Activated T-cell treated with anti-CD3 and anti-CD28 coated beads for 24 hours (primary cell): ENCODE data around the gene TENM4.

Experiments used
- DNase-seq: peaks from one replicate; pipeline ENCODE4 v3.0.0-alpha.2; 2020; ENCODE audit warnings: low read depth

Gene TENM4

GRCh38 chr11:79440571-79441460, at the start of gene TENM4:
Gene TENM4 (minus strand): TSS chr11:79441030. CDS start chr11:79069944, 371,086 bp downstream.
- DNase-seq: no peak

GRCh38 chr11:79488286-79488685, 47.5 kb upstream of the TENM4 start:
- DNase-seq: no peak

GRCh38 chr11:79487412-79487811, 46.6 kb upstream of the TENM4 start:
- no peak for DNase-seq

GRCh38 chr11:79486242-79486984, 45.6 kb upstream of the TENM4 start:
- DNase-seq: no peak

GRCh38 chr11:79485694-79486093, 44.9 kb upstream of the TENM4 start:
- no peak for DNase-seq

GRCh38 chr11:79484872-79485271, 44.0 kb upstream of the TENM4 start:
- no peak for DNase-seq

DNA sequence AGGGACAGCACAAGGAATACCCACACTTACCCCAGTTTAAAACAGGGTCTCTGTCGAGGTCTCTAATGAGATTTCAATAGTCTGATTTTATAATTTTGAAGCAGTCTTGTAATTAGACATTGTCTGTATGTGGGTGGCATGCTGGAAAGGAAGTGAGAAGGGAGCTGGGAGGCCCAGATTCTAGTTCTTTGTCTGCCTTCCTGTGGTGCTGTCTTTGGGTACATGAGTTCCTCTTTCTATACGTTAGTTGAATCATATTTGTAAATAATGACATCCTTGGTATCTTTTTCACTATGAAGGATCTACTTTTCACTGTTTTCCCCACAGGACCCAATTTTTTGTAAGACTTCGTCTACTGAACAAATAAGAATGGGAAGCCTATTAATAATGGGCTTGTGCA, 42.0 kb upstream of the TENM4 start:
- DNase-seq: no peak

- no peak for DNase-seq
Observed at GRCh38 chr11:79481795-79482194, 41.0 kb upstream of the TENM4 start.

DNA sequence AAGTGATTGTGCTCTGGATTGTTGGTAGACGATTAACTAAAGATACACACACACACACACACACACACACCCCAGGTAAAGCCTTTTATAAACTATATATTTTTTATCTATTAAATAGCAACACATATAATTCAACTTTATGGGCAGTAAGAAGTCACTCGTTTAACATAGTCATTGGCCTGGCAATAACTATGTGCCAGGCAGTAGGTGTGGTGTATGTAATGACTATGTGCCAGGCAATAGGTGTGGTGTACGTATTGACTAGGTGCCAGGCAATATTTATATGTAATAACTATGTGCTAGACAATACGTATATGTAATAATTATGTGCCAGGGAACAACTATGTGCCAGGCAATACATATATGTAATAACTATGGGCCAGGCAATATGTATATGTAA, 40.0 kb upstream of the TENM4 start:
- DNase-seq: no peak

DNA sequence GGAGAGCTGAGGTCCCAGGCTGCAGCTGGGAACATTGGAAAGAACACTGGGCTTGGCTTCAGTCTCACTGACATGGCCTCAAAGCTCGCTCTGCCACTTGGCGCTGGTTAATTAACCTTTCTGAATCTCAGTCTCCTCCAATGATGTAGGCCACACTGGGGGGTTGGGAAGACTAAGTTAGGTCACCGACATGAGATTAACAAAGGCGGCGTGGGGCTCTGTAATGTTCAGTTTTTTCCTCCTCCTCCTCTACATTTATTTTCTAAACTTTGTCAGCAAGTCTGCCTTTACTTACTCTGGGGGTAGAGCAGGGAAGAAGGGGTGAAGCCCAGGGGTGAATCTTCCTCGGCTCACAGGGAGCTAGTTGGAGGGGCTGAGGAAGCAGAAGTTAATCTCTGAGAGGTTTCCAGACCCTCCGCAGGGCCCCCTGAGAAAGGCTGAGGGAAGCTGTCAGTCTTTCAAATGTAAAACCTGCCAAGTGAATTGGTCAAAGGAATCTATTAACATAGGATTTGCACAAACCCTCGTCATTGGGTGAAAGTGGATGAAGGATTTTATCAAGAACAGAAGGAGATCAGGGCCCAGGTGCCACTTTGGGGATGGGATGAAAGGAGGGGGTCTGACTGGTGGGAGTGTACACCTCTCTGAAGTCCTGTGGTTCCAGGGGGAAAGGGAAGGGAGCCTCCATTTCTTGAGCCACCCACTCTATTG, 32.1 kb upstream of the TENM4 start:
- no peak for DNase-seq

DNA sequence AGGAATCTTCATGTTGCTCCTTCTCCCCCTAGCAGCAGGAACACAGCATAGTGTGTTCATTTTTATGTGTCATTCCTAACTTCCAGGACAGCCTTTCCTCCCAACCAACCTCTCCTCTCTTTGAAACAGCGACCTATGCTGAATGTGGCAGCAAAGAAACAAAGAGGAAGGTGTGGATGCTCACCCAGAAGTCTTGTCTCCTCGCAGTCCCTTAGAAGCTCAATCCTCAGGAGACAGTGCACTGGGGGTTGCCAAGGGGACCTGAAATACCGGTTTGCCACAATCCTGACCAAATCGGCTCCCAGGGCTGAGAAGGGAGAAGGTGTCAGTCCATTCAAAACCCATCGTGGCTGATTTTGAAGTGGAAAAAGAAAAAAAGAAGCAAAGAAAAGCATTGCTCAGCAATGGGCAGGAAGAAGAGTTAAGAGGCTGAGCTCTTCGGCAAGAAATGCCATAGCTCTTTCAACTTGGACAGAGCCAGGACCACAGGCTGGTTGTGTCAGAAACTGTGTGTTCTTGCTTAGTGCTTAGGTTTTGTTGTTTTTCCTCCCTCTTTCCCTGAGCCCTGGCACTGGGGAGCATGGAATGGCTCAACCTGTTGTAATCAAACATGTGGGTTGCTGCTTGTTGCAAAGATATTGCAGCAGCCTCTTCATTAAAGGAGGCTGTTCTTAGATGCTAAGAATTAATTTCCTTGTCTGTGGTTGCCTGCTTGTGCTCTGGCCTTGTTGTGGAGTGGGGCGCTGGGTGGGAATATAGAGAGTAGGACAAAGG, 30.4 kb upstream of the TENM4 start:
- no peak for DNase-seq

DNA sequence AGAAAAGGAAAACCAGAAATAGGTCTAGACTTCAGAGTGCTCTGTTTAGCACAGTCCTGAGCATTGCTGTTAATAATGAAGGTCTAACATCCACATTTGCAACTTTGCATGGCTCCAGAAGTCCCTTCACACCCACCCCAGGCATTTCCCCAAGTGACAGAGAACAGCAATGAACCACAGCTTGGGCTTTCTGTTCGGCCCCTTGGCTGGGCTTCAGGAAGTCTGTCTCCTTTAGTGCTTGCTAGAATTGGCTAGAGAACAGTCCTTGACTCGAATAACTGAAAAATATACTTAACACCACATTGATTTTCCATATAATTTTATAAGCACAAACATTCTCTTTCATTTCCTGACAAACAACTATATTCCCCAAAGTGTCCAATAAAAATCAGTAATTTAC, 29.3 kb upstream of the TENM4 start:
- DNase-seq: no peak

DNA sequence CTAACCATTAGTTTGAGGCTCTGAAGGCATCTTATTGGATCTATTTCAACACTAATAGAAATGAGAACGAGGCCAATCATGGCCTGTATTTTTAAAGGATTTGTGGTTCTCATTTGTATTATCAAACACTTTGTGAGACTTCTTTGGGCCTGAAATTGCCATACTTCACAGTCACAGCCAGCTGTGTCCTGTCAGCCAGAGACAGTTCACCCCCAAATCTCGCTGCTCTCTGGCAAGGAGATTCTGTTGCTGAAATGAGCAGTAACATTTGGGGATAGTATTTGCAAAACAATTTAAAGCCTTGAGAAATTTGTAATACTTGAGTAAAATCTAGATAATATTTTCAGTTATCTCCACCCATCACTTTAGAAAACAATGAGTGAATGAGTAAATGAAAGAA, 26.9 kb upstream of the TENM4 start:
- no peak for DNase-seq

DNA sequence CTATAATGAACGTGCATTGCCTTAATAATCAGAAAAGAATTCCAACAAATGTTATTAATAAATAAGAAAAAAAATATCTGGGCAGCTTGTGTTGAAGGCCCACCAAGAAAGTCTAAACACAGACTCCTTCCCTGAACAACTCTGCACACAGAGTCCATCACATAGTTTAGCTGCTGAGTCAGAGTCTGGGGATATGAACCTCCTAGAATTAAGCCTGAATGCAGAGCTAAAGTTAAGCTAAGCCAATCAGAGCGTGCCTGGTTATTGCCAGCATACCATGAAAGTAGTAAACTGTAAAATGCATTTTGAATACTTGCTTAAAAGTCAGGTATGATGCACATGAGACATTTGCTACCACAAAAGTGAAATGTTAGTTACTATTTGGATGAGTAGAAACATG, 25.6 kb upstream of the TENM4 start:
- no peak for DNase-seq

DNA sequence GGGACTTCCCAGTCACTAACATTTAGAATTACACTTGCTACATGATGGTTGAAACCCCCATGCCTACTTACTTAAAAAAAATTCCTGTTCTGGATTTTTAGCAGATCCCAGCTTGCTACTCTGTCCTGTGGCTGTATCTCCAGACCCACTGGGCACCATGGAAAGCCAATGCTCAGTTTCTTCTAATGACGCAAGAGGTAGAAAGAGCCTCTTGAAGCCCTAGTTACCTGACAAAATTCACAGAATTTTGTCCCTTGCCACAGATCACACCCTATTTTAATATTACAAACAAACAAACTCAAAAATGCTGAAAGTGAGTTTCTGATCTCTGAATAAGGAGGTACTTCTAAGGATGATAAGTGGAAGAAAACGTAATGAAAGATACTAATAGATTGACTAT, 24.3 kb upstream of the TENM4 start:
- DNase-seq: no peak

DNA sequence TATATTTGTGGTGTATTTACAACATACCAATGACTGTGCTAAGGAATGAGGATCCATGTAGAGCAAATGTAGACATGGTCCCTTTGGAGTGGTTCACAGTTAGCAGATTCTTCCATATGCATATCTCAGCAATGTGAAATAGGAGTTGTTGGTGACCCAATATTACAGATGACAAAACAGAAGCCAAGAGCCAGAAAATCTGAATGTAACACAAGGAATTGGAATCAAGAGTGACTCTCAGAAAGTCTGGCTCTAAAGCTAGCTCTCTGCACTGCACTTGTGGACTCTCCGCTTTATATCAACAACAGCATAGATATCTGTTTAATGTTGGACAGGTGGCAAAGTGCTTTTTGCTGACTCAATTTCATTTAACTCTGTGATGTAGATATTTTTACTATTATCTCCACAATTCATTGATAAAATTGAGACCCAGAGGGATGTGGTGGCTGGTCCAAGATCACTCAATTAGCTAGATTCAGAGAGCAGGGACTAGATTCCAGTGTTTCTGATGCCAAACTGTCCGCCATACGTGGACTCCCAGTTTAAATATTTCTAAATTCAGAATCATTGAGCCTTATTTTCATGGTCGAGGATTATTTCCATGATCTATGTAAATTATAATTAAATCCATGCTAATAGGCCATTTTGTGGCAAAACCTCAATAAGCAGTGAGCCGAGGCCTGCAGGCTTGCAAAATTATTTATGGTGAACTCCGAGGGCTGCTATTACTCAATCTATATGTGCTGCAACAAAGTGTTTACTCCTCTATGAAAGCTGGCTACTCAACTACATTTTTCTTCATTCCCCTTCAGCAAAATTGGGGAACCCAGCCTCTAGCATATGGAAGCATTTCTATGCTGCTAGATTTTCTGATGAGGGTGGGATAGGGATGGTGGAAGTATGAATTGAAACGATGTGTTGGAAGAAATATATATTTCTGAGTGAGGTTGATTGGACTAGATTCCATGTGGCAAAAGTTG, 21.1 kb upstream of the TENM4 start:
- DNase-seq: no peak

DNA sequence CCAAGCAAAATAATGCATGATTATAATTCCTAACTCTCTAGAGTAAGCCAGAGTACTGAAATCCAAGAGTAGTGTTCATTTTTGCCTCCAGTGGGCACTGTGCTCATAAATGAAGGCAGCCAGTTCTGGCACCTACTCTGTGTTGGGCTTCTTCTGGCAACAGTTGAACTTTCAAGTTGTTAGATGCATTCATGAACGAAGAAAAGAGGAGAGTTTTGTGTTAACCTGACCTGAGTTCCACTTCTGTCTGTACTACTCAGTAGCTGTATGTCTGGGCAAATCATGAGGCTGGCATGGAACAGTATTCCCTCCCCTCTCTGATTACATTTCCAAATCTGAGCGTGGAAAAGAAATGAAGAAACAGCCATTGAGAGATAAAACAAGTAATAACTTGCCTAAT, 20.3 kb upstream of the TENM4 start:
- DNase-seq: no peak

- no peak for DNase-seq
Observed at GRCh38 chr11:79458709-79459108, 17.9 kb upstream of the TENM4 start.

DNA sequence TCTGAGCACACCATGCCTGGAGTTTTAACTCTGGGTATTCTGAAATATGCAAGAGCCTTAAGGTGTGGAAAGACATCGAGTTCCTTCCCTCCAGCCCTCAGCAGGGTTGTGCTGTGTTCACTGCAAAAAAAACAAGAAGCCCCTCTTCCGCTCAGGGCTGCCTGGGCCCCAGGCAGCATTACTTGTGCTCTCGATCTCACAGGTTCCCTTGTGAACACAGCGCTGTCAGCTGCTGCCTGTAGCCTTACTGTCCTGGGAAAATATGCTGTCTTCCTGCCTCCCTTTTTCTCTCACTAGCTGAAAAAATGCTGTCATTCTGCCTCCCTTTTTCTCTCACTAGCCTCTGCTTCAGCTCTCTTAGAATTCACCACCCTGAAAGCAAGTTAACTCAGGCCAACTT, 15.7 kb upstream of the TENM4 start:
- DNase-seq: no peak

DNA sequence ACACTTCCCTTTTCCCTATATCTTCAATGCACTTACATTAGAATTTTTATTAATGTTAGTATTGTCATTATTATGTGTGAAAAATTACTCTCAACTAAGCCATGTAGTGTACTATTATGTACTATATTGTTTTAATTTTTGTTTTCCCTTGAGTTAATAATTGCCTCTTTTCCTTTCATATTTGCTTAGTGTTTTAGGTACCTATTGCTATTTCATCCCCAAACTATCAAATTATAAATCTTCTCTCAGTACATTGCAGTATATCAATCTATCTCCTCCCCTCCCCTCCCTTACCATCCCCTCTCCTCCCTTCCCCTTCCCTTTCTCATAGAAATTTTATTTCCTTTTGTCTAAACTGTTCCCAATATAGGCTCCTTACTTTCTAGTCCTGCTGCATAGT, 12.8 kb upstream of the TENM4 start:
- DNase-seq: no peak

GRCh38 chr11:79449040-79449439, 8.2 kb upstream of the TENM4 start:
- DNase-seq: no peak
